Colonic mucosa (tissue), 4 donors: Measurements from ENCODE around the gene MLYCD. TPM values are rescaled to one million over a fixed set of nuclear protein-coding genes. Genes with fewer than 3 reads are reported as not detected.

ENCODE experiments used
- DNase-seq: peaks from one replicate; pipeline ENCODE4 v3.0.0-alpha.2; 2020
- H3K27ac ChIP-seq: fragments of 200-600 bp; one replicate; pipeline ENCODE4 v1.8.0; 2021
- H3K27me3 ChIP-seq: fragments of 200-600 bp; one replicate; pipeline ENCODE4 v1.8.0; 2021
- H3K36me3 ChIP-seq: fragments of 200-600 bp; one replicate; pipeline ENCODE4 v1.8.0; 2021
- H3K4me1 ChIP-seq: fragments of 200-600 bp; one replicate; pipeline ENCODE4 v1.8.0; 2021; ENCODE audit warnings: mild to moderate bottlenecking
- H3K4me3 ChIP-seq: fragments of 200-600 bp; one replicate; pipeline ENCODE4 v1.8.0; 2021
- H3K9ac ChIP-seq, 2 donors: one replicate each; pipeline ENCODE4 v1.7.0; 2013; ENCODE audit warnings: control low read depth in 2 of 2, low read depth in 2 of 2, low read length in 2 of 2
- H3K9me3 ChIP-seq: fragments of 200-600 bp; one replicate; pipeline ENCODE4 v1.8.0; 2021
- CTCF ChIP-seq: fragments of 200-600 bp; IDR thresholded peaks from one replicate; pipeline ENCODE4 v1.8.0; 2022; ENCODE audit warnings: antibody characterized with exemption, mild to moderate bottlenecking
- intact Hi-C: fragments of 100-400 bp; cut with DNase I; formaldehyde crosslinking; loops from one replicate; pipeline ENCODE4 v1.14.1; 2022
- total RNA-seq, 2 donors: library from RNA; stranded (reverse); fragmentation: NEBNext Ultra II Directional in 1 of 2; extraction: Animal tissue kit (Norgen Biotek cat#: 25700) in 1 of 2; gene quantifications; one replicate each; pipeline ENCODE4 v1.2.1, GENCODE V29; 2021
- donor health status: healthy.
- donor health status: DM: no; HTN: no; CAD: no.
- donor health status: DM: no; HTN: no; CAD: no.

The MLYCD gene
- total RNA-seq, 2 donors from 2014 or later: 5.5 to 10.6 TPM

DNA sequence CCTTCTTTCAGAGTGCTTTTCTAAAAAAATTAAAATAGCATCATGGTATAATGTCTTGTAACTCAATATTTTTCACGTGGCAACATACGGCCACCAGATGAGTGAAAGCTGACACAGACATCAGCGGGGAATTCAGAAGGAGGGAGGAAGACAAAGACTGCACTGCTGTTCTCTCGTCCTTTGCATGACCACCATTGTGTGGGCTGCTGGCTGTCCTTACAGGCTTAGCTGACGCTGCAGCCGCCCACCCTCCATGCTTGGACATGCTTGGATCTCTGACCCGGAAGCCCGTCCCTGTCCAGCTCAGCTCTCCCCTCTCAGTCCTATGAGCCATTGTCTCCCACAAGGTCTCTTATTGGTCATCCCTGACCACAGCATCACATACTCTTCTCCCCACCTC lies 11.4 kb upstream of the MLYCD start:
- intact Hi-C loops: no loop called here
- TF ChIP-seq CTCF: no peak

DNA sequence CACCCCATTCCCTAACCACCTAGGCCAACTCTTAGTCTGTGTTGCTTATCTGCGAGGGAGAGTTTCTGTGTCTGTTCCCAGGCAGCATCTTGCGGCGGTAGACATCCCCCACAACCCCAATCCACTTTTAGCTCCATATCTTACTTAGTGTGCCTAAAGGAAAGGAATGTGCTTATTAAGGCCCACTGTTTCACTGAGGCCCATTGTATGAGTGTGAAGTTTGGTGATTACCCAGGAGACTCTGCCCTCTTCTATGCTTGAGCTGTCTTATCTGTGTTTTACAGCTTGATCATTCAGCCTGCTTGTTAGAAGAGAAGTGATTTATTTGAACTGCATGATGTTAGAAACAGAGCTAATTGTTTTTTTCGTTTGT lies 10.3 kb upstream of the MLYCD start:
- no peak for TF ChIP-seq CTCF
- intact Hi-C loops: no loop called here
- no peak overlapping the region for H3K27ac ChIP-seq
- no peak overlapping the region for H3K9ac ChIP-seq
- no peaks in the 10 kb centered on the region for H3K4me1 ChIP-seq
- H3K9me3 ChIP-seq: no peaks in the 10 kb centered on the region
- no peak for DNase-seq
- H3K27me3 ChIP-seq: no peaks in the 10 kb centered on the region
- H3K4me3 ChIP-seq: no peak overlapping the region
- H3K36me3 ChIP-seq: no peaks in the 10 kb centered on the region

More for the DNA sequence above, 11.4 kb upstream of the MLYCD start:
- Histone ChIP-seq H3K9ac (no peak overlapping the region), H3K9me3 (no peaks in the 10 kb centered on the region), H3K27ac (no peak overlapping the region), H3K27me3 (no peaks in the 10 kb centered on the region), H3K4me3 (no peak overlapping the region), H3K36me3 (no peaks in the 10 kb centered on the region), H3K4me1 (no peaks in the 10 kb centered on the region)
- DNase-seq: no peak

GRCh38 chr16:83890359-83890758 lies 8.6 kb upstream of the MLYCD start:
- Histone ChIP-seq H3K9ac (no peak overlapping the region), H3K4me3 (no peak overlapping the region), H3K4me1 (no peaks in the 10 kb centered on the region), H3K9me3 (no peaks in the 10 kb centered on the region), H3K27ac (no peak overlapping the region), H3K36me3 (no peaks in the 10 kb centered on the region), H3K27me3 (no peaks in the 10 kb centered on the region)
- DNase-seq: no peak
- TF ChIP-seq CTCF: no peak
- intact Hi-C loops: no loop called here

GRCh38 chr16:83891742-83892141 lies 7.2 kb upstream of the MLYCD start:
- intact Hi-C loops: no loop called here
- H3K4me3 ChIP-seq: no peak overlapping the region
- no peaks in the 10 kb centered on the region for H3K9me3 ChIP-seq
- no peaks in the 10 kb centered on the region for H3K4me1 ChIP-seq
- H3K27me3 ChIP-seq: no peaks in the 10 kb centered on the region
- TF ChIP-seq CTCF: no peak
- H3K36me3 ChIP-seq: no peaks in the 10 kb centered on the region
- H3K9ac ChIP-seq: no peak overlapping the region
- DNase-seq: no peak
- H3K27ac ChIP-seq: no peak overlapping the region

GRCh38 chr16:83895243-83895642 lies 3.7 kb upstream of the MLYCD start:
- no peak for DNase-seq
- intact Hi-C loops: no loop called here

More at GRCh38 chr16:83895243-83895642, 3.7 kb upstream of the MLYCD start:
- Histone ChIP-seq H3K27ac (no peak overlapping the region), H3K9me3 (no peaks in the 10 kb centered on the region), H3K4me3 (no peak overlapping the region), H3K9ac (no peak overlapping the region), H3K36me3 (no peaks in the 10 kb centered on the region), H3K27me3 (no peaks in the 10 kb centered on the region), H3K4me1 (peaks cover 5% of the 10 kb centered on the region)
- no peak for TF ChIP-seq CTCF
